GM21619 (cell line): ENCODE results near the gene TRIM66.
"Not testable (repeated sequence)": the region's sequence is repeated elsewhere in the genome, so short reads cannot be mapped to it uniquely, and the experiment has no call there.

ENCODE experiments used
- ATAC-seq: cut with Tn5 transposase; IDR thresholded peaks from one replicate; pipeline ENCODE4 v1.9.1; 2021; ENCODE audit not compliant: unreplicated experiment

TRIM66 gene

GRCh38 chr11:8691601-8692000 lies 9.1 kb upstream of the TRIM66 start:
- ATAC-seq = no peak

- no peak for ATAC-seq
Observed at GRCh38 chr11:8690374-8691342, 8.2 kb upstream of the TRIM66 start.

GRCh38 chr11:8689726-8690255 lies 7.3 kb upstream of the TRIM66 start:
- ATAC-seq = no peak

- ATAC-seq = peak; percentile 96
Observed at GRCh38 chr11:8688414-8689362, 6.2 kb upstream of the TRIM66 start.

- no peak for ATAC-seq
Observed at GRCh38 chr11:8686325-8686724, 3.9 kb upstream of the TRIM66 start.

GRCh38 chr11:8685820-8686219 lies 3.4 kb upstream of the TRIM66 start:
- ATAC-seq = no peak

GRCh38 chr11:8685306-8685705 lies 2.8 kb upstream of the TRIM66 start:
- no peak for ATAC-seq

- no peak for ATAC-seq
Observed at GRCh38 chr11:8684600-8685290, 2.3 kb upstream of the TRIM66 start.

GRCh38 chr11:8683115-8683807 lies 796 bp upstream of the TRIM66 start:
- ATAC-seq = no peak

- no peak for ATAC-seq
Observed at GRCh38 chr11:8681837-8682302, 595 bp downstream of the TRIM66 start.

- ATAC-seq = no peak
Observed at GRCh38 chr11:8679006-8679405, 3.5 kb downstream of the TRIM66 start.

- no peak for ATAC-seq
Observed at GRCh38 chr11:8676458-8676857, 6.0 kb downstream of the TRIM66 start.

GRCh38 chr11:8674859-8675258 lies 7.6 kb downstream of the TRIM66 start:
- ATAC-seq = no peak

- no peak for ATAC-seq
Observed at GRCh38 chr11:8672346-8672745, 10.1 kb downstream of the TRIM66 start.

GRCh38 chr11:8671651-8672062 lies 10.8 kb downstream of the TRIM66 start:
- ATAC-seq = no peak

- no peak for ATAC-seq
Observed at GRCh38 chr11:8671193-8671612, 11.3 kb downstream of the TRIM66 start.

GRCh38 chr11:8670081-8670480 lies 12.4 kb downstream of the TRIM66 start:
- ATAC-seq = not testable (repeated sequence)

- ATAC-seq = no peak
Observed at GRCh38 chr11:8665222-8665621, 17.2 kb downstream of the TRIM66 start.

- no peak for ATAC-seq
Observed at GRCh38 chr11:8661001-8661795, 21.3 kb downstream of the TRIM66 start.
